Measurements from ENCODE around the gene MYH13.
A peak's percentile ranks its signal among the peaks of the same experiment; 100 is the strongest.

Gene MYH13

DNA sequence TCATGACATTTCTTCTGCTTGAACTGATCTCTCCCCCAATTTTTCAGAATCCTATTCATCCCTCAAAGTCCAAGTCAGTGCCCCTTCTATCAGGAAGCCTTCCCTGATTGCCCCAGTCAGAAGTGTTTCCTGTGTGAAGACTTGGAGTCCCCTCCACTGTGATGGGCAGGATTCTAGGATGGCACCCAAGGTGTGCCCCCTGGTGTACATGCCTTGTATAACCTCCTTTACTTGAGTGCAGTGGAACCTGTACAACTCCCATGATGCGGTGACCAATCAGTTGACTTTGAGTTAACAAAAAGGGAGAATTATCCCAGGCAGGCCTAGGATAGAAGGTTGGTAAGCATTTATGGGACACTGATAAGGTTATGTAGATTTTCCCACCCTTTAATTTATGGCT lies 23.4 kb downstream of the MYH13 start:
- DNase-seq (ENCODE audit: low read depth in 2 of 2, low spot score in 1 of 2) = no peak

DNA sequence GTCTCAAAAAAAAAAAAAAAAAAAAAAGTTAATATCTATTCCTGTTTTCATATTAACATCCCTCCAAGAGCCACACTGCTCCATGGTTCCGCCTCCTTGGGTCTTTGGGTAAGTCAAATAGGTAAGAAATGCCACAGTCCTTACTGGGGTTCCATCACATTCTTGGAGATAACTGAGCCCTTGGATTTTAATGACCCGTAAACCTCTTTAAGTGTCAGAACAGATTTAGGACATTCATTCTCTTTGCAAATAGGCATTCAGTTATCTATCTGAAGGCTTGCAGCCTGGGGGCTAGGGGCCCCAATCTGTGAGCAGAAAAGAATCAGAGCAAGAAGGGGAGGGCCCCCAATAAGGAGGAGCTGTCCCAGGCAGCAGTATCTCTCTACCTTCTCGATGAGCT lies 28.0 kb downstream of the MYH13 start:
- no peak for DNase-seq (ENCODE audit: low read depth in 2 of 2, low spot score in 1 of 2)

DNA sequence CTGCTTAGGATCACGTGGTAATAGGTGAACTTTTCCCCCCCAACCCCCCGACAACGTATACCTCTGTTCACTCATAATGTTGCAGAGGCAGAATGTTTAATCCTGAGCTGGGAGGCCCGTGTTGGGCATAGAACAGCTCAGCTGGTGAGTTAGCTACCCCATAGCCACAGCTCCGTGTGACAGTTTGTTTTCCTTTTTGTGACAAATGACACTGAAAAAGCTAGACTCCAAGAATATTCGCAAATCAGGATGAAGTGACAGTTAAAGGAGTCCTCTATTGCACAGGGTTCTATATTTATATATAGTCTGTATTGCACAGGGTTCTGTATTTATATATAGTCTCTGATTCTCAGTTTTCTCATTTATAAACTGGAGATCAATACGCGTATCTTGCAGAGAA lies 33.8 kb downstream of the MYH13 start:
- DNase-seq (ENCODE audit: low read depth in 2 of 2, low spot score in 1 of 2) = no peak

DNA sequence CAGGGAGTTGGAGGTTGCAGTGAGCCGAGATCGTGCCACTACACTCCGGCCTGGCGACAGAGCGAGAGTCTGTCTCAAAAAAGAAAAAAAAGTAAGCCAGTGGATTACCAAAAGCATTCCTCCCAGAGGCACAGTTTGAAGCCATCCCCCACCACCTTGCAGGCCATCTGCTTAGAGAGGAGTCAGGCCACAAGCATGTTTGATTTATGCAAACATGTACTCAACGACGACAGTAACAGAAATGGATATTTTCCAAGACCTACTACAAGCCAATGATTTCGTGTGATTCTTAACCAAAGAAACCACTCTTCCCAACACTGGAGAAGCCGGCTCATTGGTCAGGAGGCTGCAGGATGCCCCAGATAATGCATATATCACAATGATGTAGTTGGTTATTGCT lies 34.8 kb downstream of the MYH13 start:
- DNase-seq (ENCODE audit: low read depth in 2 of 2, low spot score in 1 of 2) = no peak

DNA sequence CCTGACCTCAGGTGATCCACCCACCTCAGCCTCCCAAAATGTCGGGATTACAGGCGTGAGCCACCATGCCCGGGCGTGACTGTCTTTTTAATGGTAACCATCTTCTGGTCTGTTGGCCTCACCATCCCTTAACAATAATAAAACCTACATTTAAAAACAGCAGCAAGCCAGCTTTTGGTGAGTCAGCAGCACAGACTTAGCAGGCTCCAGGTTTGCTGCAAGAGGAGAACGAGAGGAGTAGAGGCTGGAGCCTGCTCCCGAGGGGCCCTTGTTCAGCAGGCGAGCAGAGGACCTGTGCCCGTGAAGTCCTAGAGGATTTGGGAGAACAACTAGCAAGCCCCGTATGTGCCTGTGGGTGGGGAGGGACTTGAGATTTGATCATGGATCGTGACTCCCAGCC lies 35.7 kb downstream of the MYH13 start:
- DNase-seq (ENCODE audit: low read depth in 2 of 2, low spot score in 1 of 2) = no peak

DNA sequence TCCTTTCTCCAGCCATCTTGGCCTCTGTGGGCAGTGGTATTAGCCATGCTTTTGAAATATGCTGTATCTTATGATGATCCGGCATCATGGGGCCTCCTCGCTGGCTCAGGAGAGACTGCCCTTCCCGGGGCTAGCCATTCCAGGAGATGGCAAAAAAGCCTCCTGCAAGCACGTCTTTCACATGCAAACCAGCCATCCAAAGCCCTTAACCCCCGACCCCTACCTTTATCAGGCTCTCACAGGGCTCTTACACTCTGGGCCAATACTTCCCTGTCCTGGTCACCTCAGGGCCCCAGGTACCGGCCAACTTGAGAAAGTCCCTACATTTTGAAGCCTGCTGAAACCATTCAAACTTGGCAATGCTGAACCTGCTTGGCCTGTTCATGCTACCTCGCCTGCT lies 36.4 kb downstream of the MYH13 start:
- DNase-seq (ENCODE audit: low read depth in 2 of 2, low spot score in 1 of 2) = no peak

DNA sequence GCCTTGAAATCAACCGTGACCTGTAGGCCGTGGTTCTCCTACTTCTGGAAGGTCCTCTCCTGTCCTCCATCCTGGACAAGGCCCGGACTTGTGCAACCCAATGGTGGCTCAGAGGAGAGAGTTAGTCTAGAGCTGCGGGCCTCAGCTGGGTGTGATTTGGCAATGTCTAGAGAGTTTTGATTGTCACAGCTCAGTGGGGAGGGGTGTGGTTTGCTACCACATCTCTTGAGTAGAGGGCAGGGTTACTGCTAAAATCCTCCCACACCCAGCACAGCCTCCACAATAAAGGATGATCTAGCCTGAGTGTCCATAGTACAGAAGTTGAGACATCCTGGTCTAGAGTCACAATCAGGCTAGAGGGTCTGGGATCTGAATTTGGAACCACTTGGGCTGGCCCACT lies 40.3 kb downstream of the MYH13 start:
- DNase-seq (ENCODE audit: low read depth in 2 of 2, low spot score in 1 of 2) = no peak

DNA sequence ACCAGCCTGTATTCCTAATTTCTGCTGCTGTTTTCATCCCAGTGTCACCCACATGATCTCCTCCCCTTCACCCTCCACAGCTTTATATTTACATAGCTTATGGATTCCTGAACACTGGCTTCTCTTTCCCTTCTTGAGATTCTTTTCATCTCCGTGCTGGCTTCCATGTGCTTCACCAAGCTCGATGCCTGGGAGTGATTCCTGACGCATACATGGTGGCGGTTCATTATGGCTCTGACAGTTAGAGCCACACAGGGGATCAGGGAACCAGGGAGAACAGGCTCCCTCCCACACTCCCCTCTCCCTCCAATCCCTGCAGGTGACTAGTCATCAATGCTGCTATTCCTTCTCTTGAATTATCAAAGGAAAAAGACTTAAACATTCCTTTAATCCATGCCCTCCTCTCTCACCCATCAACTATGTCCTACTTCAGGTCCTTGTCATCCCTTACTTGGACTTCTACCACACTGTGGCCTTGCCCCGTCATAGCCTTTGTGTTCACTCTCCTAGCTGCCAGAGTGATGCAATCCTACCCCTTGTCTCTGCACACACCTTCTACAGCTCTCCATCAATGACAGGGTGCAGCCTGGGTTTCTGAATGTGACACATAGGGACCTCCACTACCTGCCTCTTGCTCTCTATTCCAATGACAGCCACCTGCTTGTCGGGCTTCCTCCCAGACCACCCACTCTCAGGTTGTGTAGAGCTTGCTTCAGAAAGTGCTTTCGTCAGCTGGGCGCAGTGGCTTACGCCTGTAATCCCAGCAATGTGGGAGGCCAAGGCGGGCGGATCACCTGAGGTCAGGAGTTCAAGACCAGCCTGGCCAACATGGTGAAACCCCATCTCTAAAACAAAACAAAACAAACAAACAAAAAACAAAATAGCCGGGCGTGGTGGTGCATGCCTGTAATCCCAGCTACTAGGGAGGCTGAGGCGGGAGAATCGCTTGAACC lies 43.6 kb downstream of the MYH13 start:
- no peak for DNase-seq (ENCODE audit: low read depth in 2 of 2, low spot score in 1 of 2)

DNA sequence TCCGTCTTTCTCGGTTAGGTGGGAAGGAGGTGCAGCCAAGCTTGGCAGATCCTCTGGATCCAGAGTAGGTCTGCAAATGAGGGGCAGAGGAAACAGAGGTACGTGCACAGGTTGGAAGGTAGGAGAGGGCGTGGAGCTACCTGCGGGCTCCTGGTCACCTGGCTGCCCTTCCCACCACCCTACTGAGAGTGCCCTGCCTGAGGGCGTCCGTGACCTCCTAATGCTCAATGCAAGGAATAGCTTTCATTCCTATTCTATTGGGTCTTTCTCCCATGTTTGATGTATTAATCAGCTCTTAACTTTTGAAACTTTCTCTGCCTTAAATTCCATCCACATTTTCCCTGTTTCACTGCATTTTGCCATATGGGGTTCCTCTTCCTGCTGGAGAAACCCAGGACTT lies 44.6 kb downstream of the MYH13 start:
- DNase-seq (ENCODE audit: low read depth in 2 of 2, low spot score in 1 of 2) = no peak

DNA sequence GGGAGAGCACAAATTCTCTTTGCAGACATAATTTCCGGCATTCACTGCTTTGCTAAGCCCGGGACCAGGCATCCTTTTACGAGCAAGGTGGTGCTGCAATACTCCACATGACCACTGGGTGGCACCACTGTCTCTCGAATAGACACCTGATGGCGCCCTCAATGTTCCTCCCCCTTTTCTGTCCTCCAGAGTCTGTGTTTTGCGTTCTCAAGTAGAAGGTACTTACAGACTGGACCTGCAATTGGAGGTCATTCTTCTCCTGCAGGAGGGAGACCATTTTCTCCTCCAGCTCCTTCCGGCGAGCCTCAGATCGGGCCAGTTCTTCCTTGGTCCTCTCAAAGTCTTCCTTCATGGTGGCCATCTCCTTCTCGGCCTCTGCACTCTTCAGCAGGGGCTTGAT lies 45.2 kb downstream of the MYH13 start:
- DNase-seq (ENCODE audit: low read depth in 2 of 2, low spot score in 1 of 2) = peak; percentile 31 to 33

DNA sequence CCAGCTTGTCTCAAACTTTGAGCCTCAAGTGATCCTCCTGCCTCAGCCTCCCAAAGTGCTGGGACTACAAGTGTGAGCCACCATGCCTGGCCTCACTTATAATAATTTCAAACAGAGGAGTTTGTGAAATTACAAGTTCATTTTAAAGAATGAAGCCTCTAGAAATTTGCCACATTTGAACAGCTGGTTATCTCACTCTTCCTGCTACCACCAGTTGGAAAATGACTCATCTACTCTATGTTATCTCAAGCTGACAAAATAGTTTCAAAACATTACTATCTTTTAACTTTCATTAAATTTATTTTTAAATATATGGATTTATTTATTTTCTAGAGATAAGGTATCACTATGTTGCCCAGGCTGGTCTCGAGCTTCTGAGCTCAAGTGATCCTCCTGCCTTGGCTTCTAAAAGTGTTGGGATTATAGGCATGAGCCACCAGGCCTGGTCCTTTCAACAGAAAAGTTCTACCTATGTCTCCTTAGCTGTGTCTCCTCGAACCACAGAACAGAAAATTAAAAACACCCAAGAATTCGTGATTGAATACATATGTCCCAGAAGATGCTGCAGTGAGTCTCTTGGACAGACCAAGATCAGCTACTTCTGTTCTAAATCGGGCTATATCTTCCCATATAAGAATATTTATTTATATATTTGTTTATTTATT lies 47.6 kb downstream of the MYH13 start:
- DNase-seq (ENCODE audit: low read depth in 2 of 2, low spot score in 1 of 2) = no peak

DNA sequence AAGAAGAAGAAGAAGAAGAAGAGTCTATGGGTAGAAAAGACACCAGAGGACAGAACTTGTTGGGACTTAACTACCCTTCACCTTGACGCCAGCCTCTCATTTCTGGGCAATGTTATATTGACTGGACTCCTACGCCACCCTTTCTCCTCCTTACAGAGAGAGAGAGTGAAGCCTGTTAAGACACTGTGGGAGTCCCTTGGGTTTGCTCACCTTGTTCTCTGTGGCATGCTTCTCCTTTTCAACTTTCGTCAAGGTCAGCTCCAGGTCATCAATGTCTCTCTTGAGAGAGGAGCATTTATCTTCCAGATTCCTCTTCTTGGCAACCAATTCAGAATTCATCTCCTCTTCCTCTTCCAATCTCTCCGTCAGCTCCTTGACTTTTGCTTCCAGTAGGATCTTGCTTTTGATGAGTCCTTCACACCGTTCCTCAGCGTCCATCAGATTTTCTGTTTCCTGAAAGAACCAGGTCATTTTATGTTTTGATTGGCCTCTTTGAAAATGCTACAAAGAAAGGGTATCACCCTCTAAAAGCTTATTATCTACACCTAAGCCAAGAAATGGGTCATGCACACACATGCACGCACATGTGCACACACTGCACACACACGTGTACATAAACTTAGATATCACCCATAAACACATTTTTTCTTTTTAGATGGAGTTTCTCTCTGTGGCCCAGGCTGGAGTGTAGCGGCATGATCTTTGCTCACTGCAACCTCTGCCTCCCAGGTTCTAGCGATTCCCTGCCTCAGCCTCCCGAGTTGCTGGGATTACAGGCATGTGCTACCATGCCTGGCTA lies 48.8 kb downstream of the MYH13 start:
- DNase-seq (ENCODE audit: low read depth in 2 of 2, low spot score in 1 of 2) = no peak

DNA sequence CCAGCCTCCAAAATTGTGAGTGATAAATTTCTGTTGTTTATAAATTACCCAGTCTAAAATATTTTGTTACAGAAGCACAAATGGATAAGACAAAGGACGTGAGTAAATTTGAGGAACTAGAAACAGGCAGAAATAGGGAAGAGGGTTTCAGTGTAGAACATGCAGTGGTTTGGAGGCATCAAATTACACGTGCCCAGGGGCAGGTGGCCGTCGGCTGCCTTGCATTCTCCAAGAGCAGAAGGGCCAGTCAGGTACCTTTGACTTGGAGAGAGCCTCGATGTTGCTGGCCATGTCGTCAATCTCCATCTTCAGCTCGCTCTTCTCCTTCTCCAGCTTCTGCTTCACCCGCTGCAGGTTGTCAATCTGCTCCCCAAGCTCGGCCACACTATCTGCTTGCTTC lies 54.3 kb downstream of the MYH13 start:
- no peak for DNase-seq (ENCODE audit: low read depth in 2 of 2, low spot score in 1 of 2)

DNA sequence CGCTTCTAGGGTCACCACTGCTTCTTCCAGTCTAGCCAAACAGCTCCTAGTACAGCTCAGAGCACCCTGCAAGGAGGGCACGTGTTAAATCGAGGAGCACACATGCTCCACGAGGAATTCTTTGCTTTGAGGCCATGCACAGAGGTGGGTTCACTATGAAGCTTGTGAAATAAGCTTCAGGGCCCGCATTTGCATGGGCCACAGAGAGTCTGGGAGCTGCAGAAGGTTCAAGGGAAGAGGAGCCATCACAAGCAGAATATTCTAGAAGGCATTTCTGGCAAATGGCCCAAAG lies 55.3 kb downstream of the MYH13 start:
- no peak for DNase-seq (ENCODE audit: low read depth in 2 of 2, low spot score in 1 of 2)

DNA sequence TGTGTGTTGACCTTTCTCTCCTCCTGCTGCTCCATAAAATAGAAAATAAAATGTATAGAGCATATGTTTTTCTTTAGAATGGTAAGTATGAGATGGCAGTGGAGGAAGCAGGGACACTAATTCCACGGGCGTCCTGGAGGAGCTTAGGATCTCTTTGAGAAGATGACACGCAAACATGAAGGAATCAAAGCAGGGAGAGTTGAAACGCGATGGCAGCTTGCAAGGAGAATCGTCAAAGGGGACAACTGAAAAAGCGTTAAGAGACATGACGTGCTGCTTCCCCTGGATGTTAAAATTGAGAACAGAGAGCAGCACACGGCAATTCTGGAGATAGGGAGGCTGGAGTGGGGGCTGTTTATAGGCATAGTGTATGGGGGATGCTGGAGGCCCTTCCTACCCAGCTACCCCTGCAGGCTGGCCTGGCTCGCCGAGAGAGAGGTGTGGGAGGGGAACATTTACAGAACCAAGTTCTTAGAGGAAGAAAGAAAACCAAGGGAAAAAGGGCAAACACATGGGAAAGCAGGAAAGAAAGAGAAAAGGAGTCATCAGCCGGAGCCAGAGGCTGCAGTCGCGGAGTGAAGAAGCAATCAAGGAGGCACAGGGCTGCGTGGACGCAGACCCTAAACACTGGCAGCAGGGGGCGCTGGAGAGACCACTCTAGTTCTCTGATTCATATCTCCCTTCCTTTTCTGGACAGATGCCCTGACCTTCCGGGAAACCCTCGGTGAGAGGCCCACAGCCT lies 55.8 kb downstream of the MYH13 start:
- no peak for DNase-seq (ENCODE audit: low read depth in 2 of 2, low spot score in 1 of 2)

DNA sequence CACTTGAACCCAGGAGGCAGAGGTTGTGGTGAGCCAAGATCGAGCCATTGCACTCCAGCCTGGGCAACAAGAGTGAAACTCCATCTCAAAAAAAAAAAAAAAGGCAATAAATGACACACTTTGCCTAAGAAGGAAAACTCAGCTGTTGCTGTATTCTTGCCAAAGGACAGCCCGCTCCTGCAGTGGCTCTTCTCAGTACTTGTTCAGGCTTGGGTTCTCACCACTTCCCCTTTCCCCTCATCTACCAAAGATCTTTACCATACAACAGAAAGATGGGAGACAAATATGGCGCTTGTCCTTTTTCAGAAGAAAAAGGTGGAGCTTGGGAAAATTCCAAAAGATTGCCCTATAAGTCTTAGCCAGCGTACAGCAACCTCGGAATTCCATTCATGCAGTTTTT lies 58.5 kb downstream of the MYH13 start:
- DNase-seq (ENCODE audit: low read depth in 2 of 2, low spot score in 1 of 2) = no peak

DNA sequence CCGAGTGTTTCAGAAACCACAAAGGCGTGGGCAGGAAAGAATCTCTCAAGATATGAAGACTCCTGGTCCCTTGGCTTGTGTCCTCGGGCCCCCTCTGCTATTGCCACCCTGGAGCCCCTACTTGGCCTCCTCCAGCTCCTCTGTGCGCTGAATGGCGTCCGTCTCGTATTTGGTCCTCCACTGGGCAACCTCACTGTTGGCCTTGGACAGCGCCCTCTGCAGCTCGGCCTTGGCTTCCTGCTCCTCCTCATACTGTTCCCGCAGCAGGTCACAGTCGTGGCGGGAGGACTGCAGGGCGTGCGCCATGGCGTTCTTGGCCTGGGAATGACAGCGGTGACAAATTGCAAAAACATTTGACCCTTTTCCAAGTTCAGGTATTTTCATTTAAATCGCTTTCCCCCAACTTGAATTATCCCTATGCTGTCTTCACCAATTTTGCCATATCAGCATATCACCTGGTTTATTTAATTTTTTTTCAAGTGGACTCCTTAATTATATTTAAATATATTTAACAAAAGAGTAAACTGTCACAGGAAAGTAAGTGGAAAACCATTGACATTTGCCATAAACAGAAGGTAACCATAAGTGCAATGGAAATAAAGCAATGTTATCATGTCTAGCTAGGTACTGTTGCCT lies 59.7 kb downstream of the MYH13 start:
- no peak for DNase-seq (ENCODE audit: low read depth in 2 of 2, low spot score in 1 of 2)

DNA sequence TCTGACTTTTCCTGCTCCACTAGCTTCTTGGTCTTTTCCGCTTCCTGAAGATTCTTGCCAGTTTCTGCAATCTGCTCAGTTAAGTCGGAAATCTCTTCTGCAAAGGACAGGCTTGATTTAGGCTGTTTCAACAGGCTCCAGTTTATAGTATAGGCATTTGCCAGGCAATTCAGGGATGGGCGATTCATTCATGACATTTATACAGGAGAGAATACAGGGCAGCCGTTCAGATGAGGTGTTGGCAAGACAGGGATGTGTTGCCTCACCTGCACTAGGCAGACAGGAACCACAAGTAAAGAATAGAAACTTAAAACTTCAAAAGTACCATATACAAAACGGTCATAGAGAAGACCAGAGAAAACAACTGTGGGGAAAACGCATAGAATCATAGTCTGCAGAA lies 61.7 kb downstream of the MYH13 start:
- DNase-seq (ENCODE audit: low read depth in 2 of 2, low spot score in 1 of 2) = no peak

DNA sequence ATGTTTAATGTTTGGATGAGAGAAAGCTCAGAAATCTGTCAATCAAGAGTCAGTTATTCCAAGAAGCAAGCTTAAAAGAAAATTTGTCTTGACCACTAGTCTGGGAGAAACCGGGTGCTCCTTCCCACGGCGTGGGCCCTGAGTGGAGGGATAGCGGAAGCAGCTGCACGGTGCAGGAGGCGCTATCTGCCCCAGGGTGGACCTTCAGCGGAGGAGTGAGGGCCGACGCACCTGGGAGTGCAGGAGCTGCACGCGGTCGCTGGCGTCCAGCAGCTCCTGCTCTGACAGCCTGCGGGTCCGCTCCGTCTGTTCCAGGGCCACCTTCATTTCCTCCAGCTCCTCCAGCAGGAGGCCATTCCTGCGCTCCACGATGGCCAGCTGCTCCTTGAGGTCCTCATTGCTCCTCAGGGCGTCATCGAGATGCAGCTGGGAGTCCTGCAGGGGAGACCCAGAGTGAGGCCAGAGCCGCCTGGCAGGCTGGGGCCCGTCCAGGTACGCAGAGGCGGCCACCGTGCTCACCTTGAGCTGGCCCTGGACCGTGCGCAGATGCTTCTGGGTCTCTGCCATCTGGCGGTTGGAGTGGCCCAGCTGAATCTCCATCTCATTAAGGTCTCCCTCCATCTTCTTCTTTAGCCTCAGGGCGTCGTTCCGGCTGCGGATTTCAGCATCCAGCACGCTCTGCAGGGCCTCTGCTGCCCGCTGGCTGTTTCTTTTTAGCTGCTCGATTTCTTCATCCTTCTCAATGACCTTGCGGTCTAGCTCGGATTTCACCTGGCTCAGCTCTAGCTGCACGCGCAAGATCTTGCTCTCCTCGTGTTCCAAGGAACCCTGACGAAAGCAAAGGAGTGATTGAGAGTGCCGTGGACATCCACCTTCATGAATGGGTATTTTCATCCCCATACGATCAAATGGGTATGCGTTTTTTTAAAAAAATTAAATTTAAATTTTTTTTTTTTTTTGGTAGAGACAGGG lies 63.5 kb downstream of the MYH13 start:
- DNase-seq (ENCODE audit: low read depth in 2 of 2, low spot score in 1 of 2) = no peak

DNA sequence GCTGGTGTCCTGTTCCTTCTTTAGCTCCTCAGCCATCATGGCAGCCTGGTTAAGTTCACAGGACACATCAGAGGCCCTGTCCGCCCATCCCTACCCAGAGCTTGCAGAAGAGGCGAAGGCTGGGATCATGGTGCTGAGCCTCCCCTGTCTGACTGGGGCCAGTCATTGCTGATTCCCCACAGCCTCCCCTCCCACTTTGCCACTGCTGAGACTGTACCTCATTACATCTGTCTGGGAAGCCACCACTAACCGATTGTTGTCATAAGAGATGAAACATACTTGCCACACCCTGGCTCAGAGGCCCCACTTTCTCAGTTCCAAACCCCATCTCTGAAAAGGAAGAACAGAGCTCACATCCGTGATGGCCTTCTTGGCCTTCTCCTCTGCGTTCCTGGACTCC lies 66.2 kb downstream of the MYH13 start:
- no peak for DNase-seq (ENCODE audit: low read depth in 2 of 2, low spot score in 1 of 2)
